Limb (tissue), 2 donors: ENCODE results near the gene RBM33.
"Not testable (repeated sequence)": the region's sequence is repeated elsewhere in the genome, so short reads cannot be mapped to it uniquely, and the experiment has no call there.

Experiments
- DNase-seq, 2 donors: peaks; one replicate each; pipeline ENCODE4 v3.0.0-alpha.2; 2016; ENCODE audit errors: extremely low spot score in 2 of 2

Gene RBM33

DNA sequence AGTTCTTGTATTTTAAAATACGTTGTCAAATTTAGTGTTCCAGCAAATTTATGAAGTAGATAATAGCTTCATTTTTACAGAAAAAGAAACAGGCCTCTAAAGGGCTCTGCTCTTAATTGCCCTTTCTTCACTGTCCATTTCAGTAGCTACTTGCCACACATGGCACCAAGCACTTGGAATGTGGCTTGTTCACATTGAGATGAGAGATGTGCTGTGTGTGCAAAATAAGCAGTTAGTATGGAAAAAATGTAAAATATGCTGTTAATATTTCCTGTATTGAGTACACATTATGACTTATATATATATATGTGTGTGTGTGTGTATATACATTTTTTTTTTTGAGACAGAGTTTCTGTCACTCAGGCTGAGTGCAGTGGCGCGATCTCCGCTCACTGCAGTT, 19.5 kb downstream of the RBM33 start:
- DNase-seq: no peak

- DNase-seq: no peak
Measured at GRCh38 chr7:155665079-155665956, 20.9 kb downstream of the RBM33 start.

GRCh38 chr7:155665957-155666287, 21.5 kb downstream of the RBM33 start:
- DNase-seq: no peak

- DNase-seq: no peak
Measured at GRCh38 chr7:155667241-155667829, 22.9 kb downstream of the RBM33 start.

DNA sequence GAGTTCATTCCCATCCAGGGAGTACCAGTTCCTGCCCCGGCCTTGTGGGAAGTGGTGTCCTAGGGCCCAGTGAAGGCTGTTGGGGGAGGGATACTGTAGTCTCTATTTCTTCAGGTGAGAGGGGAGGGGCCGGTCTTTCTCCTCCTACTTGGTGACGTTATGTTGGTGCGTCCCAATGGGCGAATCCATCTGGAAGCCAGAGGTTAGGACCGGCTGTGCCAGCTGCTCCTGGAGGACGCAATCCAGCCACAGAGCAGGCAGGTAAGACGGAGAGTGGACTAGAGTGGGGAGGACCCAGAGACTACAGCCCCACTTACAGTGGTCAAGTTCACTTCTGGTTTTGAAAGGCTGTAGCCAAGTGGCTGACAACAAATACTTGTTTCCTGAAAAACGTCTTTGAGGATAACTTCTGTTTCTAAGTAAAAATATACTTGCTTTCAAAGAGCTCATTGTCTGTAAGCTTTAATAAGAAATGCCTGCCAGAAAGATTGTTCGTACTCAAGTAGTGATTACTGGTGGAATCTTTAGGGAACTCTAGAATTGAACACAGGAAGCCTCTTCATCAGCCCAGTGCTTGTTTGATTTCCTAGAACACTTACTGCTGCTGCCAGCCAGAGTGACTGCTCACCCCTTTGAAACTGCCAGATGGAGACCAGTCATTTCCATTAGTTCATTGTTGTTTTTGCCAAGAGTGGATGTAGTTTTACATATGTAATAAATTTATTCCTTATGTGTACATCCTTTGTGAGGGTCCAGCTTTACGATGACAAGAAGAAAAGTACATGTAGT, 25.4 kb downstream of the RBM33 start:
- peak in 1 of 2 donors; percentile 54 for DNase-seq

GRCh38 chr7:155670521-155670920, 26.1 kb downstream of the RBM33 start:
- DNase-seq: no peak

DNA sequence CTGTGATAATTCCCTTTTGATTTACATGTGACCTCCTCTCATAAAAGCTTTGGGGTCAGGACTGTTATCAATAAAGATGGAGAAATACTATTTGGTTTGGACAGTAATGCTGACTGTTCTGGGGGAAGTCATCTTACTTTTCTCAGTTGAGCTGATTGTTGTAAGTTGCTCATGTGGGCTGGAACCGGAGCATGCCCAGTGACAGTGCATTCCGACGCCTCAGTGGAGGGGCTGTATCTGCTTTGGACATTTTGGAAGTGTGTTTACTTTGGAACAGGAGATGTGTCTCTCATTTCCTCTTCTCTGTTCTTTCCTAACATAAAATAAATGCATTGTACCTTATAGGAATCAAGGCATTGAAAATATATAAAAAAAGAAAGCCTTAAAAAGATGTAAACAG, 30.1 kb downstream of the RBM33 start:
- DNase-seq: no peak

DNA sequence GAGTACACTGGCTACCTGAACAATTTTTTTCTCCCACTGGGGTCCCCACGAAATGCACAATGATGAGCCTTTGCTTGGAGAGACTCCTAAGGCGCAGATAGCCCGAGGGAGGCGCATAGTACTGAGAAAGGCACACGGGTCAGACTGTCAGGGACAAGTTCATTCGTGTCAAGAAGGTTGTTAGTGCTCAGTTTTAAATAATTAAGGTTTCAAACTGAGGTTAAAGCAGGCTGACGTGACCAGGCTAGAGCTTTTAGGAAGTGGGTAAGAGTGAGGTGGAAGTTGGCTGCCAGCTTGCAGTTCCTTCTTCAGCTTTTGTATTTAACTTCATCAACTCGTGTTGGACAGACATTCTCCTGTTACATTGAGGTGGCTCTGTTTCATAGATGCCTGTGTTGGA, 31.6 kb downstream of the RBM33 start:
- no peak for DNase-seq

DNA sequence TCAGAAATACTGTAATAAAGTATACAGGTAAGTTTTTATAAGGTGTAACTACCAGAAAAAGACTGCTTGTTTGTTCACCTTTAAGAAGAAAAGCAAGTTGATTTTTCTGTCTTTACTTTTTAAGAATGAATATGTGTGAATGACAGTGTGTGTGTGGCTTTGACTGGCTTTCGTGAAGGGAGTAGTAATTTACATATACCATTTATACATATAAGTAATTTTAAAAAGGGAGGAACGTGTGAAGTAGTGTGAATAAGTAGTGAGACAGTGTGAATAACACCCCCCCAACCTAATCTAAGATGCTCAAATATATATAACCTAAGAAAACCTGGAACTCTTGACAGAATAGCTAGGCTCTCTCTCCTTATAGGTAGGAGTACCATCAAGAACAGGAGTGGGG, 33.2 kb downstream of the RBM33 start:
- DNase-seq: no peak

GRCh38 chr7:155680124-155680523, 35.7 kb downstream of the RBM33 start:
- DNase-seq: no peak

DNA sequence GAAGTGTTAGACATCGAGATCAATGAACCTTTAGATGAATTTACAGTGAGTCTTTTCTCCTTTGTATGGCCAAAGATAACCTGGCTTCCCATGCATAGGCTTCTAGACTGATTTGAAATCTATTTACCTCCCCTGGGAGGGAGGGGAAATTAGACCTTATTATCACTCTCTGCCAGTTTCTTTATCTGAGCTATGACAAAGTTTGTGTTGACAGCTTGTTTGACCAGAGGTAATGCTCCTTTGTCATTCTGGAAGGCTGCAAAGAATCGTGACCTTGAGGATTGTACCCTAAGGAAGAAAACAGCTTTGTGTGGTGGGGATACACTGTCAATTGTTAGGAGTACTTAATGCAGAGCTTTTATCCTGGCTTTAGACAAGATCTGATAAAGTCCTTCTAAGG, 36.4 kb downstream of the RBM33 start:
- DNase-seq: no peak

GRCh38 chr7:155681663-155682062, 37.2 kb downstream of the RBM33 start:
- no peak for DNase-seq

- no peak for DNase-seq
Measured at GRCh38 chr7:155682484-155682883, 38.0 kb downstream of the RBM33 start.

GRCh38 chr7:155683098-155683497, 38.6 kb downstream of the RBM33 start:
- DNase-seq: no peak

DNA sequence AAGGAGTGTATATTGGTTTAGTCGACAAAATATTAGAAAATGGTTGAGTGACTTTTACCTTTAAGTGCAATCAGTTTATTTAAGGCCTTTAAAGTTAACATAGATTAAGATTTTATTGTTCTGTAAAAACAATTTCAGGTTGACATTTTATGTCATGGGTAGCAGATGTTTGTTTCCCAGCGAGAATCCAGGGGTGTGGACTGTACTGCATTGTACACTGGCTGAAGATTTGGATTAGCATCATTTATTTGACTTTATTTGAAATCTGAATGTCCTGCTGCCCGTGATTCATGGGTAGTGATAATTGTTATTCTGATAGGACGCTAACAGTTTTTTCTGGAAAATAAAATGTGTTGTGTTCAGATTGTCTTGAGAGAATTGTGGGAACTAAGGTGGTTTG, 39.3 kb downstream of the RBM33 start:
- DNase-seq: no peak

- DNase-seq: no peak
Measured at GRCh38 chr7:155684543-155684942, 40.1 kb downstream of the RBM33 start.

GRCh38 chr7:155685070-155685790, 40.8 kb downstream of the RBM33 start:
- no peak for DNase-seq

DNA sequence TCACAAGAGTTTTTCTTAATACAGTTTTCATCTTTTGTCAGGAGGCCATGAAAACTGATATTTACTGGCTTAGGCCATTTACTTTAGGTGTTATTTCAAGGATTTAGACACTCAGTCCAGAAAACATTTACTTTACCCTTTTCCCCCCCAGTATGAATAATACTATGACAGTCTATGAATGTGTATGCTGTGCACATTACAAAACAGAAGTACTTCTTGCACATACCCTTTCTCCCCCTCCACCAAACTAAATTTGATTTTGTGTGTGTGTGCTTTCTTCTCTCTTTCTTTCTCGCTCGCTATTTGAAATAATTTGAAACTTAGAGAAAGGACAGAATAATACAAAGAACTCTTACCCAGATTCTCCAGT, 41.3 kb downstream of the RBM33 start:
- DNase-seq: no peak

DNA sequence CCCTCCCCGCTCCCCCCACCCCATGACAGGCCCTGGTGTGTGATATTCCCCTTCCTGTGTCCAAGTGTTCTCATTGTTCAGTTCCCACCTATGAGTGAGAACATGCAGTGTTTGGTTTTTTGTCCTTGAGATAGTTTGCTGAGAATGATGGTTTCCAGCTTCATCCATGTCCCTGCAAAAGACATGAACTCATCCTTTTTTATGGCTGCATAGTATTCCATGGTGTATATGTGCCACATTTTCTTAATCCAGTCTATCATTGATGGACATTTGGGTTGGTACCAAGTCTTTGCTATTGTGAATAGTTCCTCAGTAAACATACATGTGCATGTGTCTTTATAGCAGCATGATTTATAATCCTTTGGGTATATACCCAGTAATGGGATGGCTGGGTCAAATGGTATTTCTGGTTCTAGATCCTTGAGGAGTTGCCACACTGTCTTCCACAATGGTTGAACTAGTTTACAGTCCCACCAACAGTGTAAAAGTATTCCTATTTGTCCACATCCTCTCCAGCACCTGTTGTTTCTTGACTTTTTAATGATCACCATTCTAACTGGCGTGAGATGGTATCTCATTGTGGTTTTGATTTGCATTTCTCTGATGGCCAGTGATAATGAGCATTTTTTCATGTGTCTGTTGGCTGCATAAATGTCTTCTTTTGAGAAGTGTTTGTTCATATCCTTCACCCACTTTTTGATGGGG, 42.3 kb downstream of the RBM33 start:
- not testable (repeated sequence) for DNase-seq

GRCh38 chr7:155688237-155688636, 43.8 kb downstream of the RBM33 start:
- not testable (repeated sequence) for DNase-seq

- DNase-seq: not testable (repeated sequence)
Measured at GRCh38 chr7:155690655-155691054, 46.2 kb downstream of the RBM33 start.
